ENCODE results near the gene CLMN. TPM values are rescaled to one million over a fixed set of nuclear protein-coding genes. Genes with fewer than 3 reads are reported as not detected.

CLMN gene
- total and polyA plus RNA-seq, 2 of the 8 experiments (the other 6 are each of a cell fraction or from before 2014, with no cell fraction given) = 1.6 to 8.2 TPM

DNA sequence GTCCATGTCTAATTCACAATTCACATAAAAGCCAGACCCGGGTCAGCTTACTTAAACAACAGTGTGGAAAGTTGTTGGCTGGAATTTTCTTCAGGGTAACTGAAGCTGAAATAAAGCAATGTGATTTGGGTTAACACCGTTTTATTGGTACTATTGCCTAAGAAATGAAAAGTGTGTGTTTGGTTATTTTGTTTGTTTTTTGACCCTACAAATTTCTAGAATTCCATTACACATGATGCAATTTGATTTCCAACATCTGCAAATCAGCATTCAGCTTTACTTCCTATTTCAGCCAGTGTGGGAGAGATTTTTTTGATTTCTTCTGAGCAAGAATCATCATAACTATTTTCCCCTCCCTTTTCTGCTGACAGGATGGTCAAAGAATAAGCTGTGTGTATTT, 45.7 kb upstream of the CLMN start (continued):
- TF ChIP-seq KDM1A (IDR thresholded peaks at IDR 0.05; ENCODE audit: borderline replicate concordance, low read length) (no peak), SP2 (IDR thresholded peaks at IDR 0.05; ENCODE audit: low read length) (no peak), EP300 (IDR thresholded peaks at IDR 0.05; ENCODE audit: borderline replicate concordance in 1 of 2, low read depth in 2 of 2, low read length in 2 of 2) (no peak), JUND (IDR thresholded peaks at IDR 0.05; ENCODE audit: low read length) (no peak), BACH1 (IDR thresholded peaks at IDR 0.05; ENCODE audit: low read length) (no peak)

Measured in H1 (cell line).